H1 (cell line): ENCODE measurements around the gene TBX5. TPM values are rescaled to one million over a fixed set of nuclear protein-coding genes. Genes with fewer than 3 reads are reported as not detected.

Experiments used
- ASH2L ChIP-seq: fragments of 200-600, 300-600 bp; sonication (generic); IDR thresholded peaks from one replicate; pipeline ENCODE4 v1.7.1; 2017; ENCODE audit warnings: low read length
- CBX8 ChIP-seq: fragments of 300-800, 300-1000 bp; sonication (generic); IDR thresholded peaks from 2 replicates; pipeline ENCODE4 v1.7.1; 2016; ENCODE audit warnings: low read depth, low read length, borderline replicate concordance
- EGR1 ChIP-seq: IDR thresholded peaks from 2 replicates; pipeline ENCODE4 v1.6.1; 2011; ENCODE audit warnings: low read depth, low read length, borderline replicate concordance
- EZH2 ChIP-seq: fragments of 200-600 bp; sonication (generic); IDR thresholded peaks from 2 replicates; pipeline ENCODE4 v1.7.1; 2012; ENCODE audit warnings: low read depth, mild to moderate bottlenecking, moderate library complexity, low read length, inconsistent platforms; ENCODE audit not compliant: severe bottlenecking
- FOSL1 ChIP-seq: IDR thresholded peaks from 2 replicates; pipeline ENCODE4 v1.6.1; 2011; ENCODE audit warnings: mild to moderate bottlenecking, low read depth, low read length, moderate library complexity; ENCODE audit not compliant: insufficient read depth
- GABPA ChIP-seq: IDR thresholded peaks from 2 replicates; pipeline ENCODE4 v1.6.1; 2011; ENCODE audit warnings: mild to moderate bottlenecking, low read length, moderate library complexity, borderline replicate concordance; ENCODE audit not compliant: insufficient read depth
- JUN ChIP-seq: IDR thresholded peaks from 2 replicates; pipeline ENCODE4 v1.6.1; 2011; ENCODE audit warnings: low read depth, mild to moderate bottlenecking, improper control_type of control experiment, low read length
- NANOG ChIP-seq: IDR thresholded peaks from 2 replicates; pipeline ENCODE4 v1.6.1; 2011; ENCODE audit warnings: low read length, low read depth, mild to moderate bottlenecking, inconsistent platforms; ENCODE audit not compliant: insufficient read depth, poor library complexity, severe bottlenecking
- NRF1 ChIP-seq: IDR thresholded peaks from 2 replicates; pipeline ENCODE4 v1.6.1; 2011; ENCODE audit warnings: mild to moderate bottlenecking, low read depth, low read length, improper control_type of control experiment
- PHF8 ChIP-seq: fragments of 200-600 bp; sonication (generic); conservative IDR thresholded peaks from 2 replicates; pipeline ENCODE4 v1.7.1; 2012; ENCODE audit warnings: low read depth, mild to moderate bottlenecking, inconsistent platforms, low read length, moderate library complexity
- RFX5 ChIP-seq: IDR thresholded peaks from 2 replicates; pipeline ENCODE4 v1.6.1; 2011; ENCODE audit warnings: low read depth, low read length, improper control_type of control experiment, borderline replicate concordance
- RNF2 ChIP-seq: fragments of 200-900, 300-1000 bp; sonication (generic); IDR thresholded peaks from 2 replicates; pipeline ENCODE4 v1.7.1; 2016; ENCODE audit warnings: borderline replicate concordance, low read depth, mild to moderate bottlenecking, antibody characterized with exemption, low read length; ENCODE audit not compliant: poor library complexity, severe bottlenecking; ENCODE audit errors: missing control alignments
- SIN3A ChIP-seq, 2 experiments: IDR thresholded peaks in 1 of 2; conservative IDR thresholded peaks in 1 of 2; 2 replicates each; pipeline ENCODE4 v1.6.1; 2011 to 2012; ENCODE audit warnings: low read length in 2 of 2, improper control_type of control experiment in 1 of 2, low read depth in 1 of 2, mild to moderate bottlenecking in 1 of 2
- SIX5 ChIP-seq: IDR thresholded peaks from 2 replicates; pipeline ENCODE4 v1.6.1; 2011; ENCODE audit warnings: mild to moderate bottlenecking, low read depth, low read length
- SP1 ChIP-seq: IDR thresholded peaks from 2 replicates; pipeline ENCODE4 v1.6.1; 2011; ENCODE audit warnings: low read depth, low read length
- TAF7 ChIP-seq: optimal IDR thresholded peaks from 2 replicates; pipeline ENCODE3; 2011; ENCODE audit warnings: low read depth, mild to moderate bottlenecking, inconsistent platforms, low read length, moderate library complexity, borderline replicate concordance
- YY1 ChIP-seq: IDR thresholded peaks from 2 replicates; pipeline ENCODE4 v1.6.1; 2011; ENCODE audit warnings: low read depth, mild to moderate bottlenecking, low read length
- polyA plus RNA-seq, 7 experiments: library from polyadenylated mRNA; depleted of rRNA in 3 of 7; stranded (reverse) in 5 of 7; unstranded in 2 of 7; fragments of >200 nt in 5 of 7; fragments of 200-250 nt in 2 of 7; gene quantifications; 1 replicate in 5 of 7; 2 replicates in 1 of 7; 4 replicates in 1 of 7; pipeline versions ENCODE4 v1.2.1 to v1.2.3, GENCODE V29; 2011 to 2013; ENCODE audit warnings: missing spikeins in 2 of 7, mixed read lengths in 2 of 7
- total RNA-seq: library from RNA; stranded (reverse); fragmentation: NEBNext Ultra II Directional; extraction: Animal tissue kit (Norgen Biotek cat#: 25700); gene quantifications from 2 replicates; pipeline ENCODE4 v1.2.1, GENCODE V29; 2021
- TF ChIP-seq, protein P1 (sequence below): IDR thresholded peaks from 2 replicates; pipeline ENCODE4 v1.6.1; 2012; ENCODE audit warnings: inconsistent platforms
- TF ChIP-seq, protein P2 (sequence below): IDR thresholded peaks from 2 replicates; pipeline ENCODE4 v1.6.1; 2012; ENCODE audit warnings: inconsistent platforms

The TBX5 gene
- total and polyA plus RNA-seq, 2 of the 8 experiments (the other 6 are each of a cell fraction or from before 2014, with no cell fraction given): 0.05 TPM; not detected in 1

DNA sequence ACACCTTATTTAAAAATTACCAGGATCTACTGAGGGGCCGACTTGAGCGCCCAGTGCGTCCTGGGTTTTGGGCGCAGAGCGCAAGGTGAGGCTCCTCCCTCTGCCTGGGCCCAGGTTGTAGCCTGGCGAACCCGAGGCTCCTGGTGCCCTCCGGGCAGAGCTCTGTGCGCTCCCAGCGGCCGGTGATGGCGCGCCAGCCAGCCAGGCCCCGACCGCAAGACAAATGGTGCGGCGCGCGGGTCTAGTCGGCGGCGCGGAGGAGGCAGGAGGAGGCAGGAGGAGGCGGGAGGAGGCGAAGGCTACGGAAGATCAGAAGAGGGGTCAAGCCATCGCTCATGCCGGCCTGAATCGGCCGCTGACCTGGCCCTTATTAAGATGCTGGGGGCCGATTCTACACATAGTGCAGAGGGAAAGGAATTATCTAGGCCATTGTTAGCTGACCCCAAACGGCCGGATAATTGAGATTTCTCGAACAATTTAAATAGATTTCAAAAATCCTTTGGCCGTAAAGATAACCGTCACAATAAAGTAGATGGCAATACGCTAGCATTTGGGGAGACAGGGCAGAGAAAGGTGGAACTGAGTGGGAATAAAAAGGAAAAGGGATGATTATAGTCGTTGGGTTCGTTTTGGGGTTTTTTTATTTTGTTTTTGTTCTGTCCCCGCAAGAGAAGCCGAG, 2.8 kb downstream of the TBX5 start (continued):
- peak; percentile 63 for TF ChIP-seq RNF2
- 0 out of 2 replicates have a peak, but pooled peaks have one; percentile 7 for TF ChIP-seq SP1
- no peak for TF ChIP-seq PHF8
- no peak for TF ChIP-seq ASH2L
- no peak for TF ChIP-seq CBX8
- no peak for TF ChIP-seq NRF1
- TF ChIP-seq NANOG: no peak
- no peak for TF ChIP-seq SIX5
- TF ChIP-seq, protein P1, sequence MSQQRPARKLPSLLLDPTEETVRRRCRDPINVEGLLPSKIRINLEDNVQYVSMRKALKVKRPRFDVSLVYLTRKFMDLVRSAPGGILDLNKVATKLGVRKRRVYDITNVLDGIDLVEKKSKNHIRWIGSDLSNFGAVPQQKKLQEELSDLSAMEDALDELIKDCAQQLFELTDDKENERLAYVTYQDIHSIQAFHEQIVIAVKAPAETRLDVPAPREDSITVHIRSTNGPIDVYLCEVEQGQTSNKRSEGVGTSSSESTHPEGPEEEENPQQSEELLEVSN: peak; percentile 74; the same call in 1 of the 2 replicates
- no peak for TF ChIP-seq TAF7
- peak; percentile 63; the same call in 1 of the 2 replicates for TF ChIP-seq EGR1
- TF ChIP-seq YY1: peak; percentile 81
- no peak for TF ChIP-seq FOSL1
- TF ChIP-seq JUN: no peak
- TF ChIP-seq EZH2: peak; percentile 42
- no peak for TF ChIP-seq RFX5
- TF ChIP-seq, protein P2, sequence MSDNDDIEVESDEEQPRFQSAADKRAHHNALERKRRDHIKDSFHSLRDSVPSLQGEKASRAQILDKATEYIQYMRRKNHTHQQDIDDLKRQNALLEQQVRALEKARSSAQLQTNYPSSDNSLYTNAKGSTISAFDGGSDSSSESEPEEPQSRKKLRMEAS: peak; percentile 65; the same call in 1 of the 2 replicates
- 0 out of 2 replicates have a peak, but pooled peaks have one; percentile 21 for TF ChIP-seq GABPA
- no peak for TF ChIP-seq SIN3A (conservative IDR thresholded peaks at IDR 0.05 in 1 of 2, IDR thresholded peaks at IDR 0.05 in 1 of 2; ENCODE audit: low read depth in 1 of 2, low read length in 2 of 2)
